ENCODE results near the gene CCHCR1. TPM values are rescaled to one million over a fixed set of nuclear protein-coding genes. Genes with fewer than 3 reads are reported as not detected.

CCHCR1 gene
- total and polyA plus RNA-seq, 2 of the 13 experiments (the other 11 are each of a cell fraction or from before 2014, with no cell fraction given), result 14.6 to 28.2 TPM

GRCh38 chr6:31126396-31127175 is 31.0 kb downstream of the CCHCR1 start:
- Histone ChIP-seq H3K9me3 (ENCODE audit: low read length) (no peaks in the 10 kb centered on the region), H3K36me3 (replicated peaks in 1 of 2; ENCODE audit: control insufficient read depth in 1 of 2, insufficient read depth in 2 of 2, low read length in 2 of 2) (no peaks in the 10 kb centered on the region), H4K20me1 (ENCODE audit: insufficient read depth, low read length) (no peaks in the 10 kb centered on the region), H3K27me3 (ENCODE audit: control insufficient read depth in 1 of 2, insufficient read depth in 2 of 2, low read length in 2 of 2) (peaks cover 0 to 45% of the 10 kb centered on the region in 2 experiments; a peak in 3 of 5 replicates), H3K27ac (ENCODE audit: extremely low read length, insufficient read depth, low read length) (no peak overlapping the region), H2AFZ (ENCODE audit: low read length) (no peak overlapping the region), H3K4me2 (ENCODE audit: low read depth, low read length) (no peak overlapping the region), H3K79me2 (ENCODE audit: insufficient read depth, low read length) (no peaks in the 10 kb centered on the region), H3K4me3 (replicated peaks in 1 of 3; ENCODE audit: insufficient read depth in 1 of 3, low read depth in 2 of 3, low read length in 3 of 3) (no peak overlapping the region), H3K4me1 (ENCODE audit: insufficient read depth, low read length) (peaks cover 7% of the 10 kb centered on the region), H3K9ac (ENCODE audit: insufficient read depth, low read depth, low read length) (no peak overlapping the region)
- DNase-seq (ENCODE audit: low spot score) (no peak), FAIRE-seq (no peak), ATAC-seq (no peak)
- ChIA-PET CTCF (ENCODE audit: low intra/inter-chr PET ratio, low total read pairs) (no interaction called here), POLR2A (no interaction called here)
- in situ Hi-C loops (cut with HindIII; ENCODE audit: extremely low pct_ligation_motif_present, low pct_unique_long_range_greater_than_20kb) (no loop called here), intact Hi-C loops (cut with micrococcal nuclease; ENCODE audit: unreplicated experiment) (loop anchor here (2.0 kb wide), 1 partner anchor 16 kb away; no protein-coding TSS in a partner anchor)
- no TSS peak for BruUV-seq (replicated peaks)
- WGBS (ENCODE audit: low lambda C conversion rate), result 36% methylated on average over 16 of the region's 16 CpGs
- TF ChIP-seq CBX5 (CRISPR knock-in tag; IDR thresholded peaks at IDR 0.05; ENCODE audit: borderline replicate concordance) (no peak), ZBTB7A (CRISPR knock-in tag; IDR thresholded peaks at IDR 0.05) (no peak), ZKSCAN1 (IDR thresholded peaks at IDR 0.05; ENCODE audit: low read length) (no peak), NCOA2 (CRISPR knock-in tag; IDR thresholded peaks at IDR 0.05) (no peak), GMEB2 (CRISPR knock-in tag; IDR thresholded peaks at IDR 0.05; ENCODE audit: low read depth) (no peak), ZFP37 (CRISPR knock-in tag; IDR thresholded peaks at IDR 0.05; ENCODE audit: borderline replicate concordance) (no peak), ZNF773 (CRISPR knock-in tag; IDR thresholded peaks at IDR 0.05; ENCODE audit: borderline replicate concordance) (no peak), NR2F1 (CRISPR knock-in tag; IDR thresholded peaks at IDR 0.05) (no peak), ZNF646 (CRISPR knock-in tag; IDR thresholded peaks at IDR 0.05) (no peak)
- TF ChIP-seq, protein P1, sequence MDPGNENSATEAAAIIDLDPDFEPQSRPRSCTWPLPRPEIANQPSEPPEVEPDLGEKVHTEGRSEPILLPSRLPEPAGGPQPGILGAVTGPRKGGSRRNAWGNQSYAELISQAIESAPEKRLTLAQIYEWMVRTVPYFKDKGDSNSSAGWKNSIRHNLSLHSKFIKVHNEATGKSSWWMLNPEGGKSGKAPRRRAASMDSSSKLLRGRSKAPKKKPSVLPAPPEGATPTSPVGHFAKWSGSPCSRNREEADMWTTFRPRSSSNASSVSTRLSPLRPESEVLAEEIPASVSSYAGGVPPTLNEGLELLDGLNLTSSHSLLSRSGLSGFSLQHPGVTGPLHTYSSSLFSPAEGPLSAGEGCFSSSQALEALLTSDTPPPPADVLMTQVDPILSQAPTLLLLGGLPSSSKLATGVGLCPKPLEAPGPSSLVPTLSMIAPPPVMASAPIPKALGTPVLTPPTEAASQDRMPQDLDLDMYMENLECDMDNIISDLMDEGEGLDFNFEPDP (CRISPR knock-in tag; conservative IDR thresholded peaks at IDR 0.05), result no peak
- TF ChIP-seq, protein P2, sequence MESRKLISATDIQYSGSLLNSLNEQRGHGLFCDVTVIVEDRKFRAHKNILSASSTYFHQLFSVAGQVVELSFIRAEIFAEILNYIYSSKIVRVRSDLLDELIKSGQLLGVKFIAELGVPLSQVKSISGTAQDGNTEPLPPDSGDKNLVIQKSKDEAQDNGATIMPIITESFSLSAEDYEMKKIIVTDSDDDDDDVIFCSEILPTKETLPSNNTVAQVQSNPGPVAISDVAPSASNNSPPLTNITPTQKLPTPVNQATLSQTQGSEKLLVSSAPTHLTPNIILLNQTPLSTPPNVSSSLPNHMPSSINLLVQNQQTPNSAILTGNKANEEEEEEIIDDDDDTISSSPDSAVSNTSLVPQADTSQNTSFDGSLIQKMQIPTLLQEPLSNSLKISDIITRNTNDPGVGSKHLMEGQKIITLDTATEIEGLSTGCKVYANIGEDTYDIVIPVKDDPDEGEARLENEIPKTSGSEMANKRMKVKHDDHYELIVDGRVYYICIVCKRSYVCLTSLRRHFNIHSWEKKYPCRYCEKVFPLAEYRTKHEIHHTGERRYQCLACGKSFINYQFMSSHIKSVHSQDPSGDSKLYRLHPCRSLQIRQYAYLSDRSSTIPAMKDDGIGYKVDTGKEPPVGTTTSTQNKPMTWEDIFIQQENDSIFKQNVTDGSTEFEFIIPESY (CRISPR knock-in tag; IDR thresholded peaks at IDR 0.05), result no peak

Data from HepG2 (cell line).